ENCODE results near the gene IBSP. TPM values are rescaled to one million over a fixed set of nuclear protein-coding genes. Genes with fewer than 3 reads are reported as not detected.

Gene IBSP
- total RNA-seq, 2 experiments from 2014 or later, result not detected

DNA sequence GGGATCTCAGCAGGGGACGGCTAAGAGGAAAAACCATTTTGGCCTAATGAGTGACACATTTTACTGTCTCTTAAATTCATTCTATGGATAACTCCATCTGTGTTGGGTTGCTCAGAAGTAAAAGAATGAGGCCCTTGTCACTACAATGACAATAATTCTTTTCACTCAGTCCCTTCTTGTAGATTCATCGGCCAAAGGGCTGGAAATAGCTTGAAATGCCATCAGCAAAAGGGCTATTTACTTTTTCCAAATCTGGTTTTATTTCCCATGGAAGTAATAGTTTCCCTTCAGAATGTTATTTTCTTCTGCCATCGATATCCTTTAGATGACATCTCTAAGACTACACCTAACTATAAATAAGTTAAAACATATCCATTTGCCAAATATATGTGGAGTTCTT is 40.8 kb downstream of the IBSP start:
- Mint-ChIP-seq H3K27ac (no peak overlapping the region), H3K4me1 (ENCODE audit: low read depth) (no peaks in the 10 kb centered on the region), H3K4me3 (no peak overlapping the region), H3K36me3 (no peaks in the 10 kb centered on the region), H3K9me3 (no peaks in the 10 kb centered on the region), H3K27me3 (peaks cover 18% of the 10 kb centered on the region)
- ChIA-PET CTCF (interaction anchor here (1.4 to 4.2 kb wide), 3 partner anchors 7 to 158 kb away, joined by 3 to 17 read pairs (median 4); no protein-coding TSS in a partner anchor), POLR2A (no interaction called here)
- DNase-seq, result no peak
- intact Hi-C loops (cut with micrococcal nuclease), result loop anchor here (10.0 kb wide), 1 partner anchor 465 kb away; no protein-coding TSS in a partner anchor

DNA sequence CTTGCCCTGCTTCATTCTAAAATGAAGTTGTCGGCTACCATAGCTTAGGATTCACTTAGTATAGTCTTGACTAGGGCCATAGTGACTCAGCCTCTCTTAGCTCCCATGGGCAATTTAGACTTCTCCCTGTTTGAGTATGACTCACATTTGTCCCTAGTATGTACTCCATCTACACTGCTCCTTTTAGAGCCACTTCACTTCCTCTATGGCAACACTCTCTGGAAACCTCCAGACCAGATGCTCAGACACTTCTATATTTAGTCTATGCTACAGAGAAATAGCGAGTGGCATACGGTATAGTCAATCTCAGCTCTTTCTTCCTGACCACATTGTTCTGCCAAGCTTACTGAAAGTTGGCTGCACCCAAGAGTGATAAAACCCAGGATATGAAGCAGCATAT is 44.6 kb downstream of the IBSP start:
- ChIA-PET POLR2A (no interaction called here), CTCF (interaction anchor here (1.2 to 1.7 kb wide), 2 partner anchors 9 to 32 kb away, joined by 5 to 6 read pairs; no protein-coding TSS in a partner anchor)
- Mint-ChIP-seq H3K4me1 (ENCODE audit: low read depth) (peaks cover 2% of the 10 kb centered on the region), H3K4me3 (no peak overlapping the region), H3K36me3 (no peaks in the 10 kb centered on the region), H3K27ac (no peak overlapping the region), H3K9me3 (no peaks in the 10 kb centered on the region), H3K27me3 (peaks cover 28% of the 10 kb centered on the region)
- DNase-seq, result no peak
- intact Hi-C loops (cut with micrococcal nuclease), result loop anchor here (10.0 kb wide), 1 partner anchor 469 kb away; no protein-coding TSS in a partner anchor

DNA sequence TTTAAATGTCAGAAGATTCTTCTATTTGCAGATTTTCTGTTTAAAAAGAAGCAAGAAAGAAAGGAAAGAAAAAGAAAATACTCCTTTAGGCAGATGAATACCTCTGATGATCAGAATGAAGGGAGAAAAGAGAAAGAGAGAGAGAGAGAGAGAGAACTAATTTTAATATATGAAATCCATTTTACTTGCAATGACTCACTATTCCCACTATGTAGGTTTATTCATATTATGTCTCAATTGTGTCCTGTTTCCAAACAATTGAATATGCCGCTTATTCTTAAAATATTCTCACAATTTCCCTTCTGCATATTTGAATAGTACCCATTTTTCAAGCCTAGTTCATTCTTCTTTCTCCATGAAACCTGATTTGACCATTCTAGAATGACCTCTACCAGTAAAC is 45.1 kb downstream of the IBSP start:
- intact Hi-C loops (cut with micrococcal nuclease), result loop anchor here (10.0 kb wide), 1 partner anchor 470 kb away; no protein-coding TSS in a partner anchor
- no peak overlapping the region for H3K27ac Mint-ChIP-seq
- ChIA-PET POLR2A (no interaction called here), CTCF (interaction anchor here (1.2 to 1.7 kb wide), 2 partner anchors 8 to 31 kb away, joined by 5 to 6 read pairs; no protein-coding TSS in a partner anchor)
- H3K36me3 Mint-ChIP-seq, result no peaks in the 10 kb centered on the region
- no peak overlapping the region for H3K4me3 Mint-ChIP-seq
- H3K9me3 Mint-ChIP-seq, result no peaks in the 10 kb centered on the region
- peaks cover 28% of the 10 kb centered on the region for H3K27me3 Mint-ChIP-seq
- peaks cover 5% of the 10 kb centered on the region for H3K4me1 Mint-ChIP-seq (ENCODE audit: low read depth)
- DNase-seq, result no peak

DNA sequence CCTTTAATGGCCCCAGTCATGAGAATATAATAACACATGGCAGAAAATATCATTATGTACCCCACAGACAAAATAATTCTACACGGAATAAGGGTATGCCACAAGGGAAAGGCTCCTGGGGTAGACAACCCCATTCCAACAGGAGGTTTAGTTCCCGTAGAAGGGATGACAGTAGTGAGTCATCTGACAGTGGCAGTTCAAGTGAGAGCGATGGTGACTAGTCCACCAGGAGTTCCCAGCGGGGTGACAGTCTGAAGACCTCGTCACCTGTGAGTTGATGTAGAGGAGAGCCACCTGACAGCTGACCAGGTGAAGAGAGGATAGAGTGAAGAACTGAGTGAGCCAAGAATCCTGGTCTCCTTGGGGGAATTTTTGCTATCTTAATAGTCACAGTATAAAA is 46.9 kb downstream of the IBSP start:
- H3K9me3 Mint-ChIP-seq, result no peaks in the 10 kb centered on the region
- CTCF ChIA-PET, result interaction anchor here (0.6 to 4.6 kb wide), 5 partner anchors 9 to 366 kb away, joined by 3 to 38 read pairs (median 3); no protein-coding TSS in a partner anchor

DNA sequence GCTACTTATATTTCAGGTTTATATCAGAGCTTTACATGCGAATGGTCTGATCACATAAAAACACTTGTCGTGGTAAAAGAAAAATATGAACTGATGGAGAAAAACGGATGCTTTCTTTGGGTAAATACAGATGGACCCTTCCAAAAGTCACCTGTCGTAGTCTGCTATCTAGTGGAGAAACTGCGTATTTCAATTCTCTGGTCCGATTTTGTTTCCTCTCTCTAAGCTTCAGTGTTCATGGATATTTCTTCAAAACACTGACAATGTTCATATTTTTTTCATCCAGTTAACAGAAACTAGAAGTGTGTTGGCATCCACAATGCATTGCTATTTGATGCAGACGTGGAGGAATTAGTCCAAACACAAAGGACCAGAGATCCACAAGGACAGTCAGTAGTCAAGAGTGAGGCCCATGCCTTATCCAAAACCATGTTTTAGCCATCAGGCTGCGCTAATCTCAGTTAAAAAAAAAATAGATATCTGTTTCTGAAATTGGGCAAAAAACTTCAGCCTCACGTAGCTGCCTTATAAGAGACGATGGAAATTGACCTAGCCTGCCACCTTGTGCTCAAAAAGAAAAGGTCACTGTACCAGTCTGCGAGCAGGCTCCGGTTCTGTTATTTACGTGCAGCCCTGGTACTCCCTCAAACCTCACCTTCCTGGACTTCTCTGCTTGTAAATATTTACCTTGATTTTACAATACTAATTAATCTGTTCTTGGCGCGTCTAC is 49.4 kb downstream of the IBSP start:
- no peaks in the 10 kb centered on the region for H3K9me3 Mint-ChIP-seq
- intact Hi-C loops (cut with micrococcal nuclease), result loop anchor here (1.0 to 10.0 kb wide), 6 partner anchors 169 to 696 kb away; no protein-coding TSS in a partner anchor
- H3K4me3 Mint-ChIP-seq, result peak overlapping the region; percentile 40
- ChIA-PET CTCF (interaction anchor here (0.6 to 4.6 kb wide), 28 partner anchors 9 to 666 kb away, joined by 3 to 38 read pairs (median 4); partner anchors contain the start of gene SPP1), POLR2A (no interaction called here)
- H3K36me3 Mint-ChIP-seq, result no peaks in the 10 kb centered on the region
- peaks cover 25% of the 10 kb centered on the region for H3K27me3 Mint-ChIP-seq
- peaks cover 5% of the 10 kb centered on the region for H3K4me1 Mint-ChIP-seq (ENCODE audit: low read depth)
- DNase-seq, result peak; percentile 48
- H3K27ac Mint-ChIP-seq, result no peak overlapping the region

More for the DNA sequence above, 46.9 kb downstream of the IBSP start:
- Mint-ChIP-seq H3K4me3 (no peak overlapping the region), H3K27ac (no peak overlapping the region), H3K4me1 (ENCODE audit: low read depth) (peaks cover 5% of the 10 kb centered on the region), H3K27me3 (peaks cover 23% of the 10 kb centered on the region), H3K36me3 (no peaks in the 10 kb centered on the region)
- intact Hi-C loops (cut with micrococcal nuclease), result loop anchor here (5.0 to 10.0 kb wide), 4 partner anchors 304 to 694 kb away; no protein-coding TSS in a partner anchor
- POLR2A ChIA-PET, result no interaction called here
- no peak for DNase-seq

DNA sequence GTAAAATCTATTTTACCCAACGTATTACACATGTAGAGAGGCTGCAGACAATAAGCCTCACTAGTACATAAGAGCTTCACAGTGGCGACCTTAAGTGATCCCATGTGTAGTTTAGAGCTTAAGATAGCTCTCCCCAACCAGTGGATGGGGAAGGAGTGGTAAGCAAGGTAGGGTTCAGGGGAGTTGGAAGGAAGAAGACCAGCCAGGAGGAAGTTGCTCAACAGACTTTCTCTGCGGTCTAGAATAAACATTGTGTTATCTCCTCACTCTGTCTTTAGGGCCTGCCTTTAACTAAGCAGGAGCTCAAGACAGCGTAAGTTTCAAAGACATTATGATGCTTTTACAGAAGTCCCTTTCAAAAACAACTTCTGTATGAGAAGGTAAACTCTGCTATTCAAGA is 50.3 kb downstream of the IBSP start:
- H3K36me3 Mint-ChIP-seq, result no peaks in the 10 kb centered on the region
- CTCF ChIA-PET, result interaction anchor here (0.6 to 4.6 kb wide), 25 partner anchors 8 to 666 kb away, joined by 3 to 38 read pairs (median 4); partner anchors contain the start of gene SPP1
- POLR2A ChIA-PET, result no interaction called here
- DNase-seq, result no peak
- H3K9me3 Mint-ChIP-seq, result no peaks in the 10 kb centered on the region
- peaks cover 24% of the 10 kb centered on the region for H3K27me3 Mint-ChIP-seq
- intact Hi-C loops (cut with micrococcal nuclease), result loop anchor here (1.0 to 10.0 kb wide), 6 partner anchors 170 to 697 kb away; no protein-coding TSS in a partner anchor
- no peak overlapping the region for H3K27ac Mint-ChIP-seq
- peaks cover 5% of the 10 kb centered on the region for H3K4me1 Mint-ChIP-seq (ENCODE audit: low read depth)
- no peak overlapping the region for H3K4me3 Mint-ChIP-seq

DNA sequence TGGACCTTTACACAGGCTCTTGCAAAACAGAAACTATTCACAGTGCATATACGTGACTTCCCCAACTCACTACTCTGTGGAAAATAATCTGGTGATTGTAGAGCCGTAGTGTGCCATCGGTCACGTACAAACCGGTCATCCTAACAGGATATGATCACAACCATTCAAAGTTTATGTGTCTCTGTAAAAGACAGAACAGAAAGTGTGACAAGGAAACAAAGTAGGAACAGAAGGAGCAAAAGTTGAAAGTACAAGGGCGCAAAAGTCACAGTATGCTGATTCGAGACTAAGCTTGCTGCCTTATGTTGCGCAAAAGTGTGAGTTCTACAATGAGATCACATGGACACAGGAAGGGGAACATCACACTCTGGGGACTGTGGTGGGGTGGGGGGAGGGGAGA is 52.0 kb downstream of the IBSP start:
- intact Hi-C loops (cut with micrococcal nuclease), result no loop called here
- no peak overlapping the region for H3K27ac Mint-ChIP-seq
- ChIA-PET CTCF (interaction anchor here (0.8 to 4.5 kb wide), 4 partner anchors 8 to 122 kb away, joined by 3 to 32 read pairs (median 4); no protein-coding TSS in a partner anchor), POLR2A (no interaction called here)
- no peaks in the 10 kb centered on the region for H3K9me3 Mint-ChIP-seq
- no peak for DNase-seq
- H3K27me3 Mint-ChIP-seq, result peaks cover 15% of the 10 kb centered on the region
- no peaks in the 10 kb centered on the region for H3K36me3 Mint-ChIP-seq
- H3K4me1 Mint-ChIP-seq (ENCODE audit: low read depth), result peaks cover 5% of the 10 kb centered on the region
- no peak overlapping the region for H3K4me3 Mint-ChIP-seq

DNA sequence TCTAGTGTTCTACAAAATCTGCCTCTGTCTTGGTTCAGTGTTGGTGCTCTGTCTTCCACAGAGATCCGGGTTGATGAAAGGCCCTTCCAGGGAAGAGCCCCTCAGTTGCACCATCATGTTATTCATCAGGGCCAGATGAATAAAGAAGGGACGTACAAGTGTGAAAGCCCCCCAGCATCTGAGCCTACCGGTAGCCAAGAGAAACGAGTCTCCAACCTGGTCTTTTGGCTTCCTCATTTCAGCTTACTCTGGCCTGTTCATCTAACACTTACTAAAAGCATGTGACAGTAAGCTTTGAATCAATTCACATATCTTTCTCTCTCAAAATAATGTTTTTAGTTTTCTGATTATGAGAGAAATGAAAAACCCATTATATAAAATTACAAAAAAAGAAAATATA is 52.6 kb downstream of the IBSP start:
- no peak overlapping the region for H3K4me3 Mint-ChIP-seq
- DNase-seq, result no peak
- intact Hi-C loops (cut with micrococcal nuclease), result no loop called here
- ChIA-PET POLR2A (no interaction called here), CTCF (interaction anchor here (0.6 to 4.5 kb wide), 14 partner anchors 8 to 364 kb away, joined by 3 to 32 read pairs (median 6); partner anchors contain the start of gene SPP1)
- no peaks in the 10 kb centered on the region for H3K36me3 Mint-ChIP-seq
- H3K27me3 Mint-ChIP-seq, result peaks cover 12% of the 10 kb centered on the region
- no peak overlapping the region for H3K27ac Mint-ChIP-seq
- H3K4me1 Mint-ChIP-seq (ENCODE audit: low read depth), result peaks cover 5% of the 10 kb centered on the region
- no peaks in the 10 kb centered on the region for H3K9me3 Mint-ChIP-seq

DNA sequence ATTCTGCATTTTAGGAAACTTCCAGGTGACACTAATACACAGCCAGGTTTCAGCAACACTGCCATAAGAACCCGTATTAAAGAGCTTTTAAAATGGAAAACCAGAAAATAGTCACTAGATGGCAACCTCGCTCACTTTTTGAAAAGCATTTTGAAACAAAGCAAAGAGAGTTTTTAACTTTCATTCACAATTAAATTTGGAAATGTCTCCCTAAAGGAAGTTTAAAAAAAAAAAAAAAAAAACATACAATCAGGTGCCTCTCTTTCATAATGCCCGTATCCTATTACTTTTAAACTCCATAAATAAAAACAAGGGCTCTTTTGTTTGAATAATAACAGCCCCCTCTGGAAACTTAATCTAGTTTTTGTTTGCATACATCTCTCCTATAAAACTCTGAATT is 53.8 kb downstream of the IBSP start:
- ChIA-PET CTCF (interaction anchor here (0.6 to 2.4 kb wide), 18 partner anchors 9 to 366 kb away, joined by 3 to 32 read pairs (median 4); partner anchors contain the start of gene SPP1), POLR2A (no interaction called here)
- Mint-ChIP-seq H3K9me3 (no peaks in the 10 kb centered on the region), H3K4me1 (ENCODE audit: low read depth) (peaks cover 5% of the 10 kb centered on the region), H3K4me3 (no peak overlapping the region), H3K27ac (no peak overlapping the region), H3K36me3 (no peaks in the 10 kb centered on the region), H3K27me3 (peaks cover 14% of the 10 kb centered on the region)
- DNase-seq, result no peak
- intact Hi-C loops (cut with micrococcal nuclease), result loop anchor here (1.0 kb wide), 2 partner anchors 120 to 359 kb away; no protein-coding TSS in a partner anchor

DNA sequence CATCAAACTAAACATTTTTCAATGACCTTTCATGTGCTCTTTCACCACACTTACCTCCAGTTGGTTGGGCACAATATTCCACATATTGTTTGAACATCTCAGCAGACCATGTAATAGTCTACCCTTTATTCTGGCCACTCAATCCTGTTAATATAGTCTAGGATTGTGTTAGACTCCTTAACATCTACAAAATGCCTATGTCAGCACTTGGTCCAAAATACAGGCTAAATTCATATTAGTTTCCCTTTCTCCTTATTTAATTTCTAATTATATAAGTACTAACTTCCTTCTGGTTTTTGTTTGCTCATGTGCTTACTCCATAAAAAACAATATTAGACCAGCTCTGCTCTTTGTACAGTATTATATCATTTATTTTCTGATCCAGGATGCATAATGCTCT is 54.5 kb downstream of the IBSP start:
- intact Hi-C loops (cut with micrococcal nuclease), result loop anchor here (1.0 kb wide), 2 partner anchors 119 to 358 kb away; no protein-coding TSS in a partner anchor
- POLR2A ChIA-PET, result no interaction called here

DNA sequence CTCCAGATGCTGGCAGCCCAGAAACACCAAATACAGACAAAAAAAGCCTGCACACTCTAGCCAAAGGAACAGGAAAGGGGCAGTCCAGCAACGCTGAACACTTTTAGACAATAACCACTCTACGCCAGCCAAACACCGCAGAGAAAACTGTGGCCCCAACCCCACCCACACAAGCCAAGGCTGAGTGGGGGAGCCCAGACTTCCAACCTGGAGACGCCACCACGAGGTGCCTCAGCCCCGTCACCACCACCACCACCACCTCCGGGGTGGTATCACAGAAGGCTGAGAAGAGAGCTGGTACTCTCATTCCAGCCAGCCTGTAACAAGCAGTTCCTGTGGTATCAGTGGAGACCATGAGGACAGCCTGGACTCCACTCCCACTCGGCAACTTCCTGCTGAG is 56.2 kb downstream of the IBSP start:
- intact Hi-C loops (cut with micrococcal nuclease), result no loop called here
- Mint-ChIP-seq H3K4me3 (no peak overlapping the region), H3K36me3 (no peaks in the 10 kb centered on the region), H3K27ac (no peak overlapping the region), H3K9me3 (no peaks in the 10 kb centered on the region), H3K27me3 (peaks cover 14% of the 10 kb centered on the region), H3K4me1 (ENCODE audit: low read depth) (no peaks in the 10 kb centered on the region)
- ChIA-PET POLR2A (no interaction called here), CTCF (interaction anchor here (0.6 to 1.2 kb wide), 3 partner anchors 10 to 356 kb away, joined by 3 to 4 read pairs (median 3); no protein-coding TSS in a partner anchor)
- no peak for DNase-seq

More for the DNA sequence above, 54.5 kb downstream of the IBSP start:
- Mint-ChIP-seq H3K9me3 (no peaks in the 10 kb centered on the region), H3K36me3 (no peaks in the 10 kb centered on the region), H3K27me3 (peaks cover 12% of the 10 kb centered on the region), H3K27ac (no peak overlapping the region), H3K4me1 (ENCODE audit: low read depth) (peaks cover 2% of the 10 kb centered on the region), H3K4me3 (no peak overlapping the region)
- DNase-seq, result no peak
- CTCF ChIA-PET, result interaction anchor here (1.2 to 2.4 kb wide), 3 partner anchors 114 to 358 kb away, joined by 7 to 21 read pairs (median 9); no protein-coding TSS in a partner anchor

DNA sequence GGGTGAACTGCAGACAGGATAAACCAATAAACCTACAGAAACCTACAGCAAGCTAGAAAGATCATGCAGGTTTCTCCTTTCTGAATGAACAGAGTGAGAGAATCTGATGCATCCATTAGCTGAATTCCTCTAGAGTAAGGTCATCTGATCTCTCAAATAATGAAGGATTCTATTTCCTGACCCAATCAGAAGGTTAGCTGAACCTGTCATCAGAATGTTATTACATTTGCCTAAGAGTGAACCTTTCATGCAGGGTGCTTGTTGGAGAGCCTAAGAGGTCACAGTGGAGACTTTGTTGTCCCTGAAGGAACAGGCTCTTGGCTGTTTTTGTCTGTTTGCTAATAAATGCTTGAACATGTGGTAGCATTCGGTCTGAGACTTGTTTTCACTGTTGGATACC is 57.5 kb downstream of the IBSP start:
- ChIA-PET POLR2A (interaction anchor here (0.6 kb wide), 1 partner anchor 193 kb away, joined by 3 read pairs; no protein-coding TSS in a partner anchor), CTCF (interaction anchor here (0.8 to 2.2 kb wide), 3 partner anchors 19 to 355 kb away, joined by 3 to 9 read pairs (median 7); no protein-coding TSS in a partner anchor)
- no peaks in the 10 kb centered on the region for H3K9me3 Mint-ChIP-seq
- H3K27me3 Mint-ChIP-seq, result peaks cover 17% of the 10 kb centered on the region
- no peak overlapping the region for H3K4me3 Mint-ChIP-seq
- DNase-seq, result no peak
- H3K36me3 Mint-ChIP-seq, result no peaks in the 10 kb centered on the region
- H3K4me1 Mint-ChIP-seq (ENCODE audit: low read depth), result no peaks in the 10 kb centered on the region
- H3K27ac Mint-ChIP-seq, result no peak overlapping the region
- intact Hi-C loops (cut with micrococcal nuclease), result no loop called here

Measured in activated CD4-positive, alpha-beta memory T cell treated with anti-CD3 and anti-CD28 coated beads for 36 hours (primary cell).